HG03439 (cell line): ENCODE measurements around the gene ZMIZ1.

ENCODE experiments used
- ATAC-seq: cut with Tn5 transposase; IDR thresholded peaks from one replicate; pipeline ENCODE4 v1.9.1; 2021; ENCODE audit warnings: mild to moderate bottlenecking, moderate library complexity; ENCODE audit not compliant: unreplicated experiment

The ZMIZ1 gene

GRCh38 chr10:79357180-79357579 is 288.4 kb downstream of the ZMIZ1 start:
- no peak for ATAC-seq

GRCh38 chr10:79358811-79359210 is 290.0 kb downstream of the ZMIZ1 start:
- ATAC-seq = peak; percentile 78

DNA sequence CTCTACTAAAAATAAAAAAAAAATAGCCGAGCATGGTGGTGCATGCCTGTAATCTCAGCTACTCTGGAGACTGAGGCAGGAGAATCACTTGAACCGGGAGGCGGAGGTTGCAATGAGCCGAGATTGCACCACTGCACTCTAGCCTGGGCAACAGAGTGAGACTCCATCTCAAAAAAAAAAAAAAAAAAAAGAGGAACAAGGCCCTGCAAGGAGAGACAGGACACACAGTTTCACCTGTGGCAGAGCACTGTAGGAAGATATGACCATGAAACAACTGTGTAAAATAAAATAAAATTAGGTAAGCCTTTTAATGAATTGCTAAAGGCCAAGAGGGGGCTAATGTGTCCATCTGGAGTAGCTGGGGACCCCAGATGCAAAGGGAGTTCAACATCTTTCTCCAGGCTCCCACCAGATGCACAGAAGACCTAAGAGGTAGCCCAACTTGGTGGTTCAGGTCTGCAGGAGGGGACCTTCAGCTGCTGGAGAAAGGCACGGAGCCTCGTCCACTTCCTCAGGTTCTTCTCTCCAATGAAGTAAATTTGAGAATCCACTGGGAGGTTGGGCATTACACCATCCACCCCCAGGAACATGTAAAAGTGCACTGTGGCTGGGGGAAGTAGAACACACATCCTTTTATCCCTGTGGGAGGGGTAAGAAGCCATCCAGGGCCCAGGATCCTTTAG is 291.2 kb downstream of the ZMIZ1 start:
- no peak for ATAC-seq

DNA sequence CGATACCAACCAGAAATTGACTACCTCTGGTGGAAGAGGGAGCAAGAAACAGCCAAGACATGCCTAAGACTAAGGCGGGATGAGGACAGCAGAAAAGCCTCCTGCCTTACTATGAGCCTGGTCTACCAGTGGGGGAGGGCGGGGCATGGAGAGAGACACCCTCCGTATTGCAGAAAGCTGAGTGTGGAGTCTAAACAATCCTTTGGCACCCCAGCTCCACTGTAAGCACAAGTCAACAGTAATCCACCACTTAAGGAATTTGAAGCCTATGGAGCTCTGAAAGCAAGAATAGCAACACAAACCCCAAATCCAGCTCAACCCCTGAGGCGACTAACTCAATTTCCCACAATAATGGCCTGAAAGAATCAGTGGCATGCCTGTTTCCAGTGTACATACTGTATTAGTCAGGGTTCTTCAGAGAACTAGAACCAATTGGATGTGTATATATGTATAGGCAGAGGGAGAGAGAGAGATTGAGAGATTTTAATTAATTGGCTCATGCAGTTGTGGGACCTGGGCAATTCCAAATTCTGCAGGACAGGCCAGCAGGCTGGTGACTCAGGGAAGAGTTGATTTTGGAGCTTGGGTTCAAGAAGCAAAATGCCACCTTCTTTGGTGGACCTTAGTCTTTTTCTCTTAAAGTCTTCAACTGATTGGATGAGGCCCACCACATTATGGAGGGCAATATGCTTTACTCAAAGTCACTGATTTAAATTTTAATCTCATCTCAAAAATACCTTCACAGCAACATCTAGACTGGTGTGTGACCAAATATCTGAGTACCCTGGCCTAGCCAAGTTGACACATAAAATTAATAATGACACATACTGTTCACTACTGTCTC is 292.0 kb downstream of the ZMIZ1 start:
- no peak for ATAC-seq

DNA sequence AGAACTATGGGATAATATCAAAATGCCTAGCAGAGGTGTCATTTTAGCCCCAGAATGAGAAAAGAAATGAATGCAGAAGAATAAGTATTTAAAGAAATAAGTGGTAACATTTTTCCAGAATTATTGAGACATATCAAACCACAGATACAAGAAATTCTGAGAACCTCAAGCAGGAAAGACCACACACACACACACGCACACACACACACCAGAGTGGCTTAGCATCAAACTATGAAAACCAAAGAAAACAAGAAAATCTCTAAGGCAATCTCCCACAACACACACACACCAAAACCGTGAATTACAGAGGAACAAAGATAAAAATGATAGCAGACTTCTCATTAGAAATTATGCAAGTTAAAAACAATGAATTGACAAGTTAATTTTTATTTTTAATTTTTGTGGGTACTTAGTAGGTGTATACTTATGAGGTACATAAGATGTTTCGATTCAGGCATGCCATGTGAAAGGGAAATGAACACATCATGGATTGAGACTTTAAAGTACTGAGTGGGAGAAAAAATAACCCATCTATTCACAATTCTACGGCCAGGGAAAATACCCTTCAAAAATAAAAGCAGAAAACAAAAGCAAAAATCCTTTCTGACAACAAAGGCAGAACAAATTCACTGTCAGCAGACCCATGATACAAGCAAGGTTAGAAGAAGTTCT is 293.1 kb downstream of the ZMIZ1 start:
- no peak for ATAC-seq
